AG09319 (cell line): ENCODE data around the gene C3orf80.
A peak's percentile ranks its signal among the peaks of the same experiment; 100 is the strongest.
"Not testable (repeated sequence)": the region's sequence is repeated elsewhere in the genome, so short reads cannot be mapped to it uniquely, and the experiment has no call there.

Experiments
- DNase-seq: peaks from one replicate; pipeline ENCODE4 v3.0.0-alpha.2; 2010; ENCODE audit warnings: low read depth; ENCODE audit errors: extremely low read depth
- TF ChIP-seq, protein P1 (sequence below): IDR thresholded peaks from 2 replicates; pipeline ENCODE4 v1.5.1; 2011; ENCODE audit warnings: low read depth, mild to moderate bottlenecking, inconsistent platforms, low read length, moderate library complexity

The C3orf80 gene

DNA sequence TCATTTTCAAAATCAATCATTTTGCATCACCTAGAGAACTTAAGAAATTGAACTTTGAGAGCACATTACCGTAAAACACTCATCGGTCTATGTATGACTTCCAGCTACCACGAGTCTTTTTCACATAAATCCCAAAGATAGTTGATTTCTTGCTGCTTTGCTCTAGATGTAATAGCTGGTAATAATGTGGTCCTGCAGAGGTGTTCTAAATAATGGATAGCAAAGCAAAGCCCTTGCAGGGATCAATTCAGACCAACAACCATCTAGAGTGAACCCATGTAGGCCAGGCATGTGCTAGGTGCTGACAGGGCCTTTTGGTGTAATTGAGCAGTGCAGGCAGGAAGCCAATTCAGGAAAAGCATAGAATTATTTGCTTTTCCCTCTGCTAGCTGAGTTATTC lies 26.1 kb upstream of the C3orf80 start:
- TF ChIP-seq, protein P1, sequence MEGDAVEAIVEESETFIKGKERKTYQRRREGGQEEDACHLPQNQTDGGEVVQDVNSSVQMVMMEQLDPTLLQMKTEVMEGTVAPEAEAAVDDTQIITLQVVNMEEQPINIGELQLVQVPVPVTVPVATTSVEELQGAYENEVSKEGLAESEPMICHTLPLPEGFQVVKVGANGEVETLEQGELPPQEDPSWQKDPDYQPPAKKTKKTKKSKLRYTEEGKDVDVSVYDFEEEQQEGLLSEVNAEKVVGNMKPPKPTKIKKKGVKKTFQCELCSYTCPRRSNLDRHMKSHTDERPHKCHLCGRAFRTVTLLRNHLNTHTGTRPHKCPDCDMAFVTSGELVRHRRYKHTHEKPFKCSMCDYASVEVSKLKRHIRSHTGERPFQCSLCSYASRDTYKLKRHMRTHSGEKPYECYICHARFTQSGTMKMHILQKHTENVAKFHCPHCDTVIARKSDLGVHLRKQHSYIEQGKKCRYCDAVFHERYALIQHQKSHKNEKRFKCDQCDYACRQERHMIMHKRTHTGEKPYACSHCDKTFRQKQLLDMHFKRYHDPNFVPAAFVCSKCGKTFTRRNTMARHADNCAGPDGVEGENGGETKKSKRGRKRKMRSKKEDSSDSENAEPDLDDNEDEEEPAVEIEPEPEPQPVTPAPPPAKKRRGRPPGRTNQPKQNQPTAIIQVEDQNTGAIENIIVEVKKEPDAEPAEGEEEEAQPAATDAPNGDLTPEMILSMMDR: no peak
- DNase-seq: no peak

DNA sequence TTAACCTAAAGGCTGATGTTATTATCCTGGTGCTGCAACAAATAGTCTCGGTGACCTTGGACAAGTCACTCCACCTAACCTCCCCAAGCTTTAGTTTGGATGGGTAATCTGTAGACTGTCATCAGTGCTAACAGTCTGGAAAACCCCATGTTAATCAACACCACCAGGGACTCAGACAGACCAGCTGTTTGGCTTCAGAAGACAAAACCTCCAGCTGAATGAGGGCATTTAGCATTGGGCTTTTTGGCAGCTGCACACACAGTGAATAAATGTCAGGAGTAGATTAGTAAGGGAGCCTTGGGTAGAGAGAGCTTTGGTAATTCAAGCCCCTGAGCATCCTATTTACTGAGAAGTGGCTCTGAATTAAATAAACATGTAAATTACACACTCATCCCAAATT lies 24.9 kb upstream of the C3orf80 start:
- TF ChIP-seq, protein P1: no peak

DNA sequence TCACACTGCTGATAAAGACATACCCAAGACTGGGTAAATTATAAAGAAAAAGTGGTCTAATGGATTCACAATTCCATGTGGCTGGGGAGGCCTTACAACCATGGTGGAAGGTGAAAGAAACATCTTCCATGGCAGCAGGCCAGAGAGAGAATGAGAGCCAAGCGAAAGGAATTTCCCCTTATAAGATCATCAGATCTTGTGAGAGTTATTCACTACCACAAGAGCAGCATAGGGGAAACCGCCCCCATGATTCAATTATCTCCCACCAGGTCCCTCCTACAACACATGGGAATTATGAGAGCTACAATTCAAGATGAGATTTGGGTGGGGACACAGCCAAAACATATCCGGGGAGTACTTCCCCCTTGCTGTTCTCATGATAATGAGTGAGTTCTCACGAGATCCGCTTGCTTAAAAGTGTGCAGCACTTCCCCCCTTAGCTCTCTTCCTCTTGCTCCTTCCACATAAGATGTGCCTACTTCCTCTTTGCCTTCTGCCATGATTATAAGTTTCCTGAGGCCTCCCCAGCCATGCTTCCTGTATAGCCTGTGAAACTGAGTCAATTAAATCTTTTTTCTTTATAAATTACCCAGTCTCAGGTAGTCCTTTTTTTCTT lies 20.7 kb upstream of the C3orf80 start:
- DNase-seq: not testable (repeated sequence)

More for the DNA sequence above, 24.9 kb upstream of the C3orf80 start:
- DNase-seq: no peak

DNA sequence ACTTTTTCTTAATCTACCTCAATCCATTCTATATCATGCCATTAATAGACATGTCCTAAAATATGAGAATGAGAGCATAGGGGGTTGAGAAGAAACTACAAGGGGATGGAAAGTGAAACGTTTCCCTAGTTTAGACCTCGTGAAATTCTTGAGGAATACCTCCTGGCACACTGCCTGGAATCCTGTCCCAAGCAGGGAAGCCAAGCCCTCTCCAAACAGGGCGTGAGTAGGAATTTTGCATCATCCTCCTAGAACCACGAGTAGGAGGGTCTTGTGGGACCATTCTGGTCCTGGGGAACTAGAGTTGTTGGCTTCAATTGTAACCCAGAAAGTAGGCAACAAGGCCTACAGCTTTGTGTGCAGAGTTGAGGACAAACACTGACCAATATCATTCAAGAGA lies 19.6 kb upstream of the C3orf80 start:
- TF ChIP-seq, protein P1: no peak
- DNase-seq: no peak

DNA sequence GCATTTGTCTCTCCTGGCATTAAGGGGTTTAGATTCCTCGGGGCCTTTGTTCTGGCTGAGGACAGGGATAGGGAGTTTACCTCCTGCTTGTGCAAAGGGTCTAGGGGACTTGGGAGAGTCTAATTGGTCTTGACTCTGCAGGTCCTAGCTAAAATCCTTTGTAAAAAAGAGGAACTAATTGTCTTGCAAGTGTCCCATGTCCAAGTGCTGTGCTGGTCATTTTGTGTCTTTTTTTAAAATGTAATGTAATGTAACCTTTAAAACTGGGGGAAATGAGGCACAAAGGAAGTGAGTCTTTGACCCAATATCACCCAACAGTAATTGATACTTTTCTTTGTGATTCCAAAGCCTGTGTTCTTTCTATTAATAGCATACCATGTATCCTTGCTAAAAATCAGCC lies 14.9 kb upstream of the C3orf80 start:
- DNase-seq: no peak
- TF ChIP-seq, protein P1: no peak

DNA sequence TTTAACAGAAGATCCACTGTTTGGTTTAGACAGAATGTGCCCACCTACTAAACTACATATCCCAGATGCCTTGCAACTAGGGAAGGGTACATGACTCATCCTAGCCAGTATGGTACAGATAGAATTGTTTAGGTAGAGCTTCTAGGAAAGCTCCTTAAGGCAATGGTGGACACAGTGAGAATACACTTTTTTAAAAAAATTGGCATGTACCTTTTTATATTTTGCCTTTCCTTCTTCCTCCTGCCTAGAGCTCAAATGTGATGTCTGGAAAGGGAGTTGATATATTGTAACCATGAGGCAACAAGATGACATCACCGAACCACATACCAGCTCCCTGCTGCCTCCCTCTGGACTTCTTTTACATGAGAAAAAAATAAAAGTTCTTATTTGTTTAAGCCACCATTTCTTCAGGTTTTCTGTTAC lies 14.4 kb upstream of the C3orf80 start:
- TF ChIP-seq, protein P1: peak; percentile 25
- no peak for DNase-seq

DNA sequence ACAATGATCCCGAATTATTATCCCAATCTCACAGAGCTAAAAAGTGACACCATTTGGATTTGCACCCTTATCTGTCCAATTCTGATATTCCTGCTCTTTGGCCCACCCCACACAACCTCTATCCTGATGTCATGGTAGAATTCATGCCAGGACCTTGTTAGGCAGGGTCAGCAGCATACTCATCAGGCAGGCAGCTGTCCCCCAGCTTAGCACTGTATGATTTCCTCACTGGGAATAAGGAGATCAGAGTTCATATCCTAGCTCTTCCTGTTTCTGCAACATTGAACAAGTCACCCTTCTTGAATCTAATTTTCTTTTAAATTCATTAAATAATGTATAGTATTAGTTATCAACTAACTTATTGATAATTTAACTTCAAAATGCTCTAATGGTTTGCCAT lies 12.0 kb upstream of the C3orf80 start:
- TF ChIP-seq, protein P1: no peak
- no peak for DNase-seq

DNA sequence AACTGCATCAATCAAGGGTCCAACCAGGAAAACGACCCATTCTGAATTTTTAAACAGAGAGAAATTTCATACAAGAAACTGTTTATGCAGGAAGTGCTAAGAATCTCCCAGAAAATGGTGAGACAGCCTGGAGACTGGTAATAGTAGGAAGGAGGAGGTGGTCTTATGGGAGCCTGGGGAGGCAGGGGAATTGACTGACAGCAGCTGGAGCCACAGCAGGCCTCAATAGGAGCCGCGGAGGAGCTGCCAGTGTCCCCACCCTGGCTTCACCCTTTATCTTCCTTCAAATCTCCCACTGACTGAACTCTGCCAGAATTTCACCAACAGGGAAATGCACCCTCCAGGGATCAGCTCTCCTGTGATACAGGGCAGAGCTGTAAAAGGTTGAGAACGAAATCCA lies 7.5 kb upstream of the C3orf80 start:
- TF ChIP-seq, protein P1: no peak
- DNase-seq: no peak
